HG03460 (cell line): Measurements from ENCODE around the gene PIP4K2A.
A peak's percentile ranks its signal among the peaks of the same experiment; 100 is the strongest.
"Not testable (repeated sequence)": the region's sequence is repeated elsewhere in the genome, so short reads cannot be mapped to it uniquely, and the experiment has no call there.

ENCODE experiments used
- ATAC-seq: cut with Tn5 transposase; IDR thresholded peaks from one replicate; pipeline ENCODE4 v1.9.1; 2021; ENCODE audit not compliant: unreplicated experiment

The PIP4K2A gene

GRCh38 chr10:22697101-22697500 is 17.3 kb downstream of the PIP4K2A start:
- ATAC-seq = no peak

- no peak for ATAC-seq
Observed at GRCh38 chr10:22693860-22694259, 20.5 kb downstream of the PIP4K2A start.

GRCh38 chr10:22693371-22693784 is 21.0 kb downstream of the PIP4K2A start:
- no peak for ATAC-seq

- ATAC-seq = not testable (repeated sequence)
Observed at GRCh38 chr10:22692119-22692518, 22.3 kb downstream of the PIP4K2A start.

GRCh38 chr10:22690614-22691431 is 23.6 kb downstream of the PIP4K2A start:
- ATAC-seq = no peak

GRCh38 chr10:22690158-22690557 is 24.2 kb downstream of the PIP4K2A start:
- ATAC-seq = peak; percentile 49

- ATAC-seq = no peak
Observed at GRCh38 chr10:22686347-22686746, 28.0 kb downstream of the PIP4K2A start.

GRCh38 chr10:22685926-22686325 is 28.5 kb downstream of the PIP4K2A start:
- no peak for ATAC-seq

- no peak for ATAC-seq
Observed at GRCh38 chr10:22684699-22685098, 29.7 kb downstream of the PIP4K2A start.

GRCh38 chr10:22683140-22683389 is 31.3 kb downstream of the PIP4K2A start:
- ATAC-seq = peak; percentile 64

GRCh38 chr10:22682237-22683139 is 31.9 kb downstream of the PIP4K2A start:
- peak; percentile 34 for ATAC-seq

- ATAC-seq = no peak
Observed at GRCh38 chr10:22681783-22682183, 32.6 kb downstream of the PIP4K2A start.

- ATAC-seq = no peak
Observed at GRCh38 chr10:22681301-22681700, 33.1 kb downstream of the PIP4K2A start.

GRCh38 chr10:22679608-22680007 is 34.8 kb downstream of the PIP4K2A start:
- ATAC-seq = no peak

- ATAC-seq = no peak
Observed at GRCh38 chr10:22677333-22677732, 37.0 kb downstream of the PIP4K2A start.

GRCh38 chr10:22676435-22676834 is 37.9 kb downstream of the PIP4K2A start:
- ATAC-seq = no peak

GRCh38 chr10:22674573-22674930 is 39.8 kb downstream of the PIP4K2A start:
- no peak for ATAC-seq

- ATAC-seq = no peak
Observed at GRCh38 chr10:22673785-22674572, 40.4 kb downstream of the PIP4K2A start.

GRCh38 chr10:22673091-22673392 is 41.3 kb downstream of the PIP4K2A start:
- no peak for ATAC-seq

- no peak for ATAC-seq
Observed at GRCh38 chr10:22672319-22673090, 41.9 kb downstream of the PIP4K2A start.

GRCh38 chr10:22670788-22671187 is 43.6 kb downstream of the PIP4K2A start:
- no peak for ATAC-seq
